NCI-H1436 treated with DMSO at 0.1 percent for 48 hours (cell line): Measurements from ENCODE around the gene HERPUD1.
"Not testable (repeated sequence)": the region's sequence is repeated elsewhere in the genome, so short reads cannot be mapped to it uniquely, and the experiment has no call there.

Experiments
- DNase-seq: peaks from one replicate; lab custom pipeline; 2025; lab: John Stamatoyannopoulos, UW

The HERPUD1 gene

GRCh38 chr16:56911771-56912571 lies 20.0 kb upstream of the HERPUD1 start:
- DNase-seq: no peak

GRCh38 chr16:56912746-56913708 lies 18.9 kb upstream of the HERPUD1 start:
- DNase-seq: no peak

- no peak for DNase-seq
Observed at GRCh38 chr16:56914896-56915295, 17.0 kb upstream of the HERPUD1 start.

GRCh38 chr16:56915336-56916119 lies 16.4 kb upstream of the HERPUD1 start:
- DNase-seq: no peak

GRCh38 chr16:56916571-56917403 lies 15.2 kb upstream of the HERPUD1 start:
- DNase-seq: no peak

- no peak for DNase-seq
Observed at GRCh38 chr16:56918467-56919012, 13.4 kb upstream of the HERPUD1 start.

GRCh38 chr16:56919099-56919800 lies 12.7 kb upstream of the HERPUD1 start:
- no peak for DNase-seq

- DNase-seq: no peak
Observed at GRCh38 chr16:56921571-56921970, 10.4 kb upstream of the HERPUD1 start.

- no peak for DNase-seq
Observed at GRCh38 chr16:56923481-56924091, 8.4 kb upstream of the HERPUD1 start.

- no peak for DNase-seq
Observed at GRCh38 chr16:56927471-56927870, 4.5 kb upstream of the HERPUD1 start.

- no peak for DNase-seq
Observed at GRCh38 chr16:56929639-56930038, 2.3 kb upstream of the HERPUD1 start.

GRCh38 chr16:56930486-56931270 lies 1.3 kb upstream of the HERPUD1 start:
- peak; percentile 48 for DNase-seq

GRCh38 chr16:56931271-56931891 lies 561 bp upstream of the HERPUD1 start:
- no peak for DNase-seq

GRCh38 chr16:56932721-56933619 lies 1.0 kb downstream of the HERPUD1 start:
- DNase-seq: peak; percentile 11

- DNase-seq: no peak
Observed at GRCh38 chr16:56933828-56934598, 2.1 kb downstream of the HERPUD1 start.

GRCh38 chr16:56934599-56935145 lies 2.7 kb downstream of the HERPUD1 start:
- DNase-seq: not testable (repeated sequence)
